Mucosa of gallbladder (tissue), 1 donor: ENCODE results near the gene PTPRM. TPM values are rescaled to one million over a fixed set of nuclear protein-coding genes. Genes with fewer than 3 reads are reported as not detected.

Source experiments
- DNase-seq: peaks from one replicate; pipeline ENCODE4 v3.0.0-alpha.2; 2020; ENCODE audit warnings: low spot score
- total RNA-seq: library from RNA; stranded (reverse); gene quantifications from one replicate; pipeline ENCODE4 v1.2.1, GENCODE V29; 2021
- donor health status: DM: no; HTN: no; CAD: no.

Gene PTPRM
- total RNA-seq, 1 donor from 2014 or later = 61.5 TPM

DNA sequence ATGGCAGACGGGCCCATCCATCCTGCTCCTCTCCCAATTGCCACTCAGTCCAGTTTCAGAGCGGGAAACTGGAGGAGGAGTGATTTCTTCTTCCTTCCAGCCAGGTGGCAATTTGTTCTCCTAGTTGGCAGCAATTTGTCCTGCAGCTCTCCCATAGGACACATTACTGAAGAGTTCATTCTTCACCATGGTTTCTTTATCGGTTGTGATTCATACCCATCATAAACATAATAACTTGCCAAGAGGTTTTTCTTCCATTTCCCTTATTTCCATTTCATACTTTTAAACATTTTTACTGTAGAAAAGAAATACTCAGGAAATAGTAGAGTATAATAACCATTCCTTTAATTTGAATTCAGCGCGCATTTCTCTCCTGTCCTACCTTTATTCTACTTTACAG is 664.2 kb downstream of the PTPRM start:
- no peak for DNase-seq

DNA sequence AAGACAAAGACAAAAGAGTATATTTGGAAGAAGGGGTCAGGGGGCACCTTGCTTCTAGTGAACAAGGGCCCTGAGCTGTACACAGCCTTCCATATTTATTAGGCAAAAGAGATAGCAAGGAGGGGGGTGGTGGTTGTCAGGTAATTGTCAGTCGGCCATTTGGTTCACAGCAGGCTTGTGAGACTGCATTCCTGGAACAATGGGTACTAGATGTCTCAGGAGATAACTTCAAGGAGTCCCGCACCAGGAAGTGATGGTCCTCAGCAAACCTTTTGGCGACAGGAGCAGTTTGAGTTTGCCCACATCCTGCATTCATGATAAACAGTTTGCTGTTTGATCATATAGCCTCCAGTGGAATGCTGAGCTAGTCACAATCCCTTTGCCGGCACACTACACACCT is 665.7 kb downstream of the PTPRM start:
- no peak for DNase-seq

DNA sequence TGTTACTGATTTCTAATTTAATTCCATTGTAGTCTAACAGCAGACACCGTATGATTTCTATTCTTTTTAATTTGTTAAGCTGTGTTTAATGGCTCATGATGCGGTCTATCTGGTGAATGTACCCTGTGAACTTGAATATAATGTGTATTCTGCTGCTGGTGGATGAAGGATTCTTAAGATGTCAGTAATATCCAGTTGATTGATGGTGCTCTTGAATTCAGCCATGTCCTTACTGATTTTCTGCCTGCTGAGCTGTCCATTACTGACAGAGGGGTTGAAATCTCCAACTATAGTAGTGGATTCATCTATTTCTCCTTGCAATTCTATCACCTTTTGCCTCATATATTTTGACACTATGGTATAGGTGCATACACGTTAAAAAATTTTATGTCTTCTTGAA is 668.8 kb downstream of the PTPRM start:
- no peak for DNase-seq

DNA sequence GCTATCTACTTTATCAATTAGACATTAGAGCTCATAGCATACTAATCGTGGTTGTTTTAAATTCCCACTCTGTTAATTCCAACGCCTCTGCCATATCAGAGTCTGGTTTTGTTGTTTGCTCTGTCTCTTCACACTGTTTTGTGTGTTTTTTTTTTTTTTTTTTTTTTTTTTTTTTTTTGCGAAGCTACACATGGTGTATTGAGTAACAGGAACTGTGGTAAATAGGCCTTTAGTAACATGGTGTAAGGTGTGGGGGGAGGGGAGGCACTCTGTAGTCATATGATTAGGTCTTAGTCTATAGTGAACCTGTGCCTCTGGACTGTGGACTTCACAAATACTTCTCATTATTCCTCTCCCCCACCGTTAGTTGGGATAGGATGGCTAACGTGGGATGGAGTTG is 671.4 kb downstream of the PTPRM start:
- no peak for DNase-seq

DNA sequence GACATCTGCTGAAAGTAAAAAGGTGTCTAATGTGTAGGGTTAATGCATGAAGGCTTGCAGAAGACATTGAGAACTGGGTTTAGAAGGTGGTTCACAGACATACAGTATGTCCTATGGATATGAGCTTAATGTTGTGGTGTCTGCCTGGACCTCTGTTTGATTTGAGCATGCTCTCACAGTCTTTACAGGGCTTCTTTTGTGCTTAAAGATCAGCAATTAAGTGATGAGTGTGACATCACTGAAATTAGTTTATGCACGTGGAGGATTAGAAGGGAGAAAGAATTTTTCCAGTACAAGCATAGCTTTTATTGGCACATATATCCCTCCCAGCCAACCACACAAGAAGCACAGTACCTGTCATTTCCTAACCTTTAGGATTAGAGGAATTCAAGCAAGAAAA is 674.6 kb downstream of the PTPRM start:
- DNase-seq = no peak

DNA sequence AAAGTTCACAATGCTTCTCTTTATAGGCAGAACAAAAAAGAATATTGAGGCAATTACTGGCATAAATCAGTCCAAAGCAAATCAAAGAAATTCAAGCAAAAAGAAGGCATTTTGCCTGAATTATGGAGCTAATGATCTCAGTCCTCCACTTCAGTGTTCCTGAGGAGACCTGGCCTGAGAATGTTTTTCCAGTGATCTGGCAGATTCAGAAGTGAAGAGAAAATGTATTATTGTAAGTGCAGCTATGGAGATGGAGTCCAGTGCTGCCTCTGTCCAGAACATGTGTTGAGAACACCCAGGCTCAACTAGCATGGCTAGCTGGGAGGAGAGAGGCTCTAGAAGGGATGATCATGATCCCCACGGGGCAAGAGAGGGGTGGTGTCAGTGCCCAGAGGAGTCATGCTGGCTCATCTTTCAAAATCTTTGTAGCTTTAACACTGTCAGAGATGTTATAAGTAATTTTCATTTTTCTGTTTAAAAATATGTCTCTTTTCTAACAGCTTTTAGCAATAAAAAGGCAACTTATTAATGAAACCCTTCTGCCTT is 675.1 kb downstream of the PTPRM start:
- DNase-seq = no peak

DNA sequence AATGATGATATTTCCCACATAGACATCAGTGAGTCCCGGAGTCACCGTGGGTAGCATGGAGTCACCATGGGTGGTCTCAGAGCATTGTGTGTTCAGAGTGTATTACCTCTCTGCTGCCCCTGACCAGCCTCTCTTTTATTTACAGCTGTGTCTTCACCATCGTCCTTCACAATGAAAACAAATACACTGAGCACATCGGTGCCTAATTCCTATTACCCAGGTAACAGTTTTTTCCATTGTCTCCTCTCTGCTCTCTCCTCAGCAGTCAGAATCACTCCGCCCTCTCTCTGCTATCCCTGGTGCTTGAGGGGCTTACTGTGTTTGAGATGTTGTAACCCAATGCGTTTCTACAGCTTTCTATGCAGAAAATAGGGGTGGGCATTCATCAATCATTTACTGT is 680.6 kb downstream of the PTPRM start:
- DNase-seq = no peak

DNA sequence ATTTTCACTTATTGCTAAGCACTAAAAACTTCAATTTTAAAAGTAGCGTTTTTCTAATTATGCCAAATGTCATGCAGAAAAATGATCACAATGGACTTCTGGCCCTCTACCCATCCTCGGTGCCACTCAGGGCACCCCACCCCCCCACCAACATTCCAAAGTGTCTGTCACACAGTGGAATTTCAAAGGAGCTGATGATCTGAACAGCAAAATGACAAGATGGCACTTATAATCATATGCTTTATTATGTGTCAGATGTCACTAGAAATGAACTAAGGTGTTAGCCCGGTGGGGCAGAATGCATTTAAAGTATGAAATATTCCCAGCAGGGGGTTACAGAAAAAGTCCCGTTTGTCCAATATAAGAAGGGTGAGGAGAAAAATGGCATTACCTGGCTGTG is 681.5 kb downstream of the PTPRM start:
- no peak for DNase-seq

DNA sequence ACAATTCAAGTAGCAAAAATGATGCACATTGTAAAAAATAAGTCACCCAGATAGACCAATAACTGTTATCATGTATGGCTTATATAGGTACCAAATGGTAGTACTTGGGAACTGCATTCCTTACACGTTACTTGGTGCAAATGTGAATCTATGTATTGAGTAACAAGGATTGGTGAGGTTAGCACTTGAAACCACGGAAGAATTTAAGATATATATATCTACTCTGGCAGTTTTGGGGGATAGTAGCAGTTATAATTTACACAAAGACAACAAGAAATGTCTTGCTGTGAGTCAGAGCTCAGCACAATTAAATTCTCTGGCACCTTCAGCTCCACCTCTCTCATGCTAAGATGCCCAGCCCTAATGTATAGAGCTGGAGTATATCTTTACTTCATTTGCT is 682.7 kb downstream of the PTPRM start:
- no peak for DNase-seq

DNA sequence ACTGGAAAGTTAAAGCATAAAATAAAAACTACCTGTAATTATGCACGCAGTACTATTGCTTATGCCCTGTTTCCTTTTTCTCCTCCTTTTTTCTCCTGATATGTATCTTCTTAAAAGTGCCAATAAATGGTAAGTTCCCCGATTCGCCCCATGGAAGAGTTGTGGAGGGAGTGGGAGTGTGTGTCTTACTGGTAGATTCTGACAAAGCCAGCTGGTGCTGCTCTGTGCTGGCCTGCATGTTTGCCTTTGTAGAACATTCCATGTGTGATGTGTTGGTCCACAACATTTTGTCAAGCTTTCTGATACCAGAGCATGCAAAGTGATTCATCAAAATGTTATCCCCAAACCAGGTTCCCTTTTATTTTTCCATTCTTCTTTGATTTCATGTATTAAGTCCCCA is 685.3 kb downstream of the PTPRM start:
- no peak for DNase-seq

DNA sequence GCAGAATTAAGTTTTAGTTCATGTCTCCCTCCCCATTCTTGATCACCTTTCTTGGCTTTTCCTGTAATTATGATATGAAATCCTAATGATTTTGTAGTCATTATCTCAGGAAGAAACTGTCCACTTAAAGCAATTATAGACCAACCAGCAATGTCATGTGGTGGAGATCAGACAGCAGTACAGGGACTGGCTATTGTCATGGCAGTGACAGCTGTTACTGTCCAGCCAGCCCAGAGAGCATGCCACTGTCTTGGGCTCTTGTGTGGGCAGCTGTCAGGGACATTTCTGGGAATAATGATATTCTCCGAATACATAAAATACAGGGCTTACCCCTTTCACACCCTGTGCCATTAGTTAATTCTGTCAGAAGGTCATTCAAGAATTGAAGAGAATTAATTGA is 686.8 kb downstream of the PTPRM start:
- no peak for DNase-seq

DNA sequence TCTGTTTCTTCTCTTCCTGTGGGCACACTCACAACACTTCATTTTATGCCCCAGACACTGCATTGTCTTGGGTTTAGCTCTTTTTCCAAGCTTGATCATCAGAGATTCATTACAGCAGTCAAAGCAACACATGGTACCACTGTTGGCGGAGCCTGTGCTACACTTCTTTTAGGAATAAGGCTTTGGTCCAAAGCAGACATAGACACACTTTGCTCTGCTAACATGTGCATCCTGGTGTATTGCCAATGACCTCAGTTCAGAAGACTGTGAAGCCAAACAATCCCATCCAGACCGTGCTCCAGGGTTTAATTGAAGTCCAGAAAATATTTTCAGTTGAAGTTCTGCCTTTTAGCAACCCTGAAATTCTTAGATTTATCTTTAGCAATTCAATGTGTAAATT is 687.5 kb downstream of the PTPRM start:
- no peak for DNase-seq

DNA sequence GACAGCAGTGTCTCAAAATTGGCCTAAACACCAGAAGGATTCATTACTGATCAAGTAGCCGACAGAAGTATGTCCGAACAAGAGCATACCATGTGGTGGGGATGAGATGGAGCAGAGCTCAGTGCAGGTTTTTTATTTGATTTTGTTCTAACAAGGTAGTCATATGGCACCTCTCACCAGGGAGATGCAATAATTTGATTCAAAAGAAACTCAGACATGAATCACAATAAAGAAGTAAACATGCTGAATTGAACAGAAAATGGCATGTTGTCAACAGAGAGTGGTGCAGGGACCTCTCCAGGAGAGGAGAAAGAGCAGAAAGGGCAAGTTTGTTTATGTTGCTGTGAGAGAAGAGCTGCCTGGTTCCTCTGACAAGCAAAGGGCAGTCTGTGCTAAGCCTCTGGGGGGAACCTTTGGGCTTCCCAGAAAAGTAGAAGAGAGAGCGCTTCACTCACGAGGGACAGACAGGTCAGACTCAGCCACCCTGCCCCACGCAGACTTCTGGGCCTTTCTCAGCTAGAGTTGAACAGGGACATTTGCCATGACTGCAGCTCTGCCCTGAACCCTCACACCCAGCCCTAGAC is 690.8 kb downstream of the PTPRM start:
- no peak for DNase-seq

DNA sequence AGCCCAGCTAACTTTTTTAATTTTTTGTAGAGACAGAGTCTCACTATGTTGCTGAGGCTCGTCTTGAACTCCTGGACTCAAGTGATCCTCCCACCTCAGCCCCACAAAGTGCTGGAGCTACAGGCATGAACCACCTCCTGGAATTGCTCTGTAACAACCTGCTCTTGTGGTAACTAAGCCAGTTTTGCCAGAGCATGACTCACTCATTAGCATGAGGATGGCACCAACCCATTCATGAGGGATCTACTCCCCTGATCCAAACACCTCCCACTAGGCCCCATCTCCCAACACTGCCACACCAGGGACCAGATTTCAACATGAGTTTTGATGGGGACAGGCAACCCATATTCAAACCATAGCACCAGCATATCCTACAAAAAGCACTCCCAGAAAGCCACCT is 693.2 kb downstream of the PTPRM start:
- DNase-seq = no peak

DNA sequence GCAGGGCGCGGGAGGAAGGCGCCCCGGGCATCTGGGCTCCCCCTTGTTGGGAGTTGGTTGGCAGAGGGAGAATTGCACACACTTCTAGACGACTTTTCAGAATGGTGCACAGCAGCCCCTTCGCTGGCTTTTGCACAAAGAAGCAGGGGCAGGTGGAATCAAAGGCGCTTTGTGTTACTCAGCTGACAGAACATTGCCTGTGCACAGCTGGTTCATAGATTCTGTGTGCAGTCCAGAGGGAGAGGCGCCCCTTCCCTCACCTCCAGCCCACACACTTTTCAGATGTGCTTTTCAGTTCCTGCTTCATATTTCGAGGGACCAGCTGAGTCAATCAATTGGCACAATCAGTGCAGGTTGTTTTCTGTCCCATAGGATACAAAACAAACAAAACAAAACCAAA is 693.7 kb downstream of the PTPRM start:
- no peak for DNase-seq

DNA sequence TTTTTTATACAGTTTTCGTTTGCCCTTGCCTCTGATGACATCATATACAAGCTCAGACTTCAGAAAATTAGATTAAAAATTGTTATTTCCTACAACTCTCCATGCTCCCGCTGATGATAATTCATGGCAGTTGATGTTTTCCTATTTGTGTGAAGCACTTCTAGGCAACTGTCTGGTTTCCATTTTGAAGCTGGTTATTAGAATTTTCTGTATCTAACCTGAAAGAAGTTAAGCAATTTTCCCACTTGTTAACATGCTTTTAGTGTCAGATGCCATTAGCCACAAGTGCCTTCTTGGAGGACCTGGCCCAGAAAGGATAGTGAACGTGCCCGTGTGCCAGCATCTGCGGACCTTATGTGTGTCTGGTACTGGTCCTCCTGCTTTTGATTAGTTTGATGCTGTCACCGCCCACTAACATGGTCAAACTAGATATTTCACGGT is 694.6 kb downstream of the PTPRM start:
- no peak for DNase-seq

DNA sequence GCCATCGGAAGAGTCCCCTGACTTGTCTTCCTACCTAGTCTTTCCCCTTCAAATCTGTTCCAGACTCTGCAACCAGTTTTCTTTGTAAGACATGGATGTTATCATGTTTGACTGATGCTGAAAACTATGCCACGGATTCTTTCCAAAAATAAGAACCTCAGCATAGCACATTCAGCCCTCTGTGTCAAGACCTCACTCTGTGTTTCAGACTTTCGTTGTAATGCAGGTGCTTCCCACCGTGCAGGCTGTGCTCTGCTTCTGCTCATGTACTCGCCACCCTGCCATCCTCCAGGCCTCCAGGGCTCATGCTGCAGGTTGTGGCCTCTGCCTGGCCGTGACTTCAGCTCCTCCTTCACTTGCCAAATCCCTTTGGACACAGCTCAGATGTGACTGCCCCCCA is 695.1 kb downstream of the PTPRM start:
- DNase-seq = no peak

DNA sequence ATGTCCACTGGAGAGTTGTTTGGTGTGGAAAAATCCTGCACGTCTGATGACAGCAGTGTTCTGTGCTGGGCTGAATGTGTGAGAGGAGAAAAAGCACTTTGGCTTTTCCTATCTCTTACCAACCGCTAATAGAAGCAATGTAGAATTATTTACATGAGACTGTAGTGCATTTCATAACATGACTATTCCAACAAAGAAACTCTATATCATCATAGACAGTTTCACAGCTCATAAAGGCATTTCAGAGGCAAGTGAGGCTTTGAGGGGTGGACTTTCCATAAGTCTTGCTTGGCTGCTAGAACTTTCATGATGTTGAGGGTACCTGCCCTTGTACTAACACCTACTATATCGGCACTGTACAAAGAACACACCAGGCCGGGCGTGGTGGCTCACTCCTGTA is 697.0 kb downstream of the PTPRM start:
- no peak for DNase-seq

DNA sequence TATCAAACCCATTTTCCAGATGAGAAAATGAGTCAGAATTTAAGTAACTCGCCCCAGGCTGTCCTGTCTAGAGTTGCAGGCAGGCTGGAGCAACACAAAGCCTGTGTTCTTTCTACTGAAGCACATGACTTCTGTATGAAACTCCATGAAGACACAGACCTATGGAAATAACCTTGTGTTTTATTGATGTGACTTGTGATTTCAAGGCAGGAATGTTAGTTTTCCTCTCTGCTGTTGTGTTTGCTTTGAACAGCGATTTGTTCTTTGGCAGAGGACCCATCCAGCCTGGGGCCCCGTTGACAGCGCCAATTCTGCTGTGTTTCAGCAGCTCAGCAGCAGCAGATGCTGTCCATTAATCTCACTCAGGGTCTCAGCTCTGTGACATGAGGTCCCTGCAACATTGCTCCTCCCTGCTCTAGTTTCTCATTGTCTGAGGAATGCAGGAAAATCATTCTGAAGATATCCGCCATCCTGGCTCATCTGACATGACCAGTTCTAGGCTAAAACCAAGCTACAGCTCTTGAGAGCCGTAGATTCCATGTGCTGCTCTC is 697.8 kb downstream of the PTPRM start:
- no peak for DNase-seq

DNA sequence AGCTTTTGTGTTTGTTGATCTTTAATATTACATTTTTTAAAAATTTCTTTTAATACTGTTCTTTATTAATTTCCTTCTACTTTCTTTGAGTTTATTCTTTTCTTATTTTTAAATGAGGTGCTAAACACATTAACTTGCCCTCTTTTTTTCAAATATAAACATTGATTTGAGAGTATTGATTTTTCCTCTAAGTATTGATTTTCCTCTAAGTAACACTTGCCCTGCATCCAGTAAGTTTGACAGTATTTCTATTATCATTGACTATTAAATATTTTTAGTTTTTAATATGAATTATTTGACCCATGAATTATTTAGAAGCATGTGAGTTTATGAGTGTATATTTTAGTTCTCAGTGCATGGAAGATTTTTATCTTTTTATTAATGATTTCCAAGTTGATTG is 705.1 kb downstream of the PTPRM start:
- no peak for DNase-seq

DNA sequence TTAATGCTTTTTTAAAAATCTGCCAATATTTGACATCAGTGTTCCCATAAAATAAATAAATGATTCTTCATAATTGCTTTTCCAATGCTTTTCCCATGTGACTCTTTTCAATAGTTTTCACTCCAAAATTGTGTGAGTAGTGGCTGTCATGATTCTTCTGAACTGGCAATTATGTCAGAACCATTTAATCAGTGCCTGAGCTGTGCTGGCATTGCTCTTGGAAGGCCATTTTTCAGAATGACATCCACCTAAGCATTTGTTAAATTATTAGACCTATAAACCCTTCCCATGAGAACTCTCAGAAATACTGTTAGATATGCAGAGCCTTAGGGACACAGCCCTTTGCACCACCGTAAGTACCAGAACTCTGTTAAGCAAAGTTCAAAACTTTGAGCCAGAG is 707.3 kb downstream of the PTPRM start:
- DNase-seq = no peak

DNA sequence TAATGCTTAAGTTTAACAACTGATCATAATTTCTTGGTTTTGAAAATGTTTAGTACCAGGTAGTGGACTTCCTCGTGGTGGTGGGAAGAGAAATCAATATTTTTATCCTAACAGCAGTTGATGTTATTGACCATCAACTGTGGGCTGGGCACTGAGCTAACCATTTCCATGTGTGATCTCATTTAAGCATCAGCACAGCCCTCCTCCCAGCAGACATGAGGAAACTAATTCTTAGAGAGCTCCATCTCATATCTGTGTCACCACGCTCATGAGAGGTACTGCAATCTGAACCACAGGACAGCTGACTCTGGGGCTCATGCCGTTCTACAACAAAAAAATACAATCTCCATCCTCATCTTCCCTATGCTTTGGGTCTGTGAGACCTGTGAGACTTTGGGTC is 709.3 kb downstream of the PTPRM start:
- no peak for DNase-seq

DNA sequence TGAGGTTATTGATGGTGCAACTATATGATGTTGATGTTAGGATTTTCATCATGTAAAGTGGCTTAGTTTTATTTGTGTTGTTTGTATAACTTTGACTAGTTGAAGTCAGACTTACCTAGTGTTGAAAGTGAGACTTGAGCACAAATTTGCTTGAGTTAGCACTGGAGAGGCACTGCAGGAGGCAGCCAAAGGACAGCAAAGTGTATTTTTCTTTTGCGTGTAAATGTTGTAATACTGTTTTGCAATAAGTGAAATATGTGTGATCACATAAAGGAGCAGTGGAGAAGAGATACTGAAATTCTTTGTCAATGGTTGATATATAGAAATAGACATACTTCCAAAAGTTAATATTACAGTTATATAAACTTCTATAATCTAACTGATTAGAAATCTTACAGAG is 710.2 kb downstream of the PTPRM start:
- DNase-seq = no peak

DNA sequence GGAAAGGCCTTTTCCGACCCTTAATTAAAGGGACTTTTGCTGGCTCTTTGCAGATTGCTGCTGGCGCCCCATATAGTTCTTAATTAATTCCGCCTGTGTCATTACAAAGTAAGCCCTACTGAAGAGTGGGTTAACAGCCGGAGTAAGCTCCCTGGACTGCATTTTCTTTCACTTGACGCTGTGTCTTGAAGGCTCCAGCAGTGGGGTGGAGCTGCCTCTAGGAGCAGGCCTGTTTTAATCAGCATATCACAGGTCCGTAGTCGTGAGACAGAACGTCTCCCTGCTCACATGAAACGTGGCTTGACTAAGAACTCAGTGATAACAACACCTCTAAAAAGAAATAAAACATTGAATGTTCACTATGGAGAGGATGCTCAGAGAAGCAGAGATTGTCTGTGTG is 712.2 kb downstream of the PTPRM start:
- DNase-seq = no peak
